ENCODE results near the gene JPT1.

JPT1 gene

GRCh38 chr17:75093548-75094158 lies 60.7 kb downstream of the JPT1 start:
- Histone ChIP-seq H3K27me3 (replicated peaks; ENCODE audit: insufficient read depth, low read length) (no peaks in the 10 kb centered on the region), H3K4me1 (ENCODE audit: low read length) (no peaks in the 10 kb centered on the region), H3K9me3 (replicated peaks; ENCODE audit: insufficient read depth, low read length) (no peaks in the 10 kb centered on the region), H2AFZ (ENCODE audit: low read length) (no peak overlapping the region), H3K9ac (ENCODE audit: low read length) (no peak overlapping the region), H3K36me3 (replicated peaks; ENCODE audit: insufficient read depth, low read length) (no peaks in the 10 kb centered on the region), H3F3A (ENCODE audit: insufficient read depth, low read length) (no peaks in the 10 kb centered on the region), H3K79me2 (ENCODE audit: low read length) (no peaks in the 10 kb centered on the region), H4K20me1 (ENCODE audit: insufficient read depth, low read length) (no peaks in the 10 kb centered on the region), H3K4me2 (ENCODE audit: low read depth, low read length) (no peak overlapping the region), H3K9me2 (replicated peaks; ENCODE audit: insufficient read depth, low read length) (no peaks in the 10 kb centered on the region), H3K4me3 (ENCODE audit: low read length) (no peak overlapping the region), H3K27ac (ENCODE audit: low read length) (no peak overlapping the region)
- DNase-seq, result no peak
- TF ChIP-seq EZH2 (optimal IDR thresholded peaks at IDR 0.05; ENCODE audit: low read depth, low read length) (no peak), CTCF (IDR thresholded peaks at IDR 0.05; ENCODE audit: low read length) (no peak), EZH2phosphoT487 (IDR thresholded peaks at IDR 0.05; ENCODE audit: low read length) (no peak)

GRCh38 chr17:75091855-75092327 lies 62.4 kb downstream of the JPT1 start:
- TF ChIP-seq EZH2phosphoT487 (IDR thresholded peaks at IDR 0.05; ENCODE audit: low read length) (no peak), CTCF (IDR thresholded peaks at IDR 0.05; ENCODE audit: low read length) (no peak), EZH2 (optimal IDR thresholded peaks at IDR 0.05; ENCODE audit: low read depth, low read length) (no peak)
- Histone ChIP-seq H3K4me1 (ENCODE audit: low read length) (no peaks in the 10 kb centered on the region), H3K36me3 (replicated peaks; ENCODE audit: insufficient read depth, low read length) (no peaks in the 10 kb centered on the region), H3K79me2 (ENCODE audit: low read length) (no peaks in the 10 kb centered on the region), H3K9ac (ENCODE audit: low read length) (no peak overlapping the region), H3F3A (ENCODE audit: insufficient read depth, low read length) (no peaks in the 10 kb centered on the region), H3K27me3 (replicated peaks; ENCODE audit: insufficient read depth, low read length) (no peaks in the 10 kb centered on the region), H3K4me3 (ENCODE audit: low read length) (no peak overlapping the region), H3K9me3 (replicated peaks; ENCODE audit: insufficient read depth, low read length) (no peaks in the 10 kb centered on the region), H3K9me2 (replicated peaks; ENCODE audit: insufficient read depth, low read length) (no peaks in the 10 kb centered on the region), H3K4me2 (ENCODE audit: low read depth, low read length) (no peak overlapping the region), H4K20me1 (ENCODE audit: insufficient read depth, low read length) (no peaks in the 10 kb centered on the region), H3K27ac (ENCODE audit: low read length) (no peak overlapping the region), H2AFZ (ENCODE audit: low read length) (no peak overlapping the region)
- no peak for DNase-seq

- no peaks in the 10 kb centered on the region for H3K27me3 ChIP-seq (replicated peaks; ENCODE audit: insufficient read depth, low read length)
- no peaks in the 10 kb centered on the region for H3K36me3 ChIP-seq (replicated peaks; ENCODE audit: insufficient read depth, low read length)
- no peaks in the 10 kb centered on the region for H3K79me2 ChIP-seq (ENCODE audit: low read length)
- H3K9me2 ChIP-seq (replicated peaks; ENCODE audit: insufficient read depth, low read length), result no peaks in the 10 kb centered on the region
- no peak for DNase-seq
- no peaks in the 10 kb centered on the region for H3F3A ChIP-seq (ENCODE audit: insufficient read depth, low read length)
- no peak overlapping the region for H3K4me3 ChIP-seq (ENCODE audit: low read length)
- H3K27ac ChIP-seq (ENCODE audit: low read length), result no peak overlapping the region
- no peaks in the 10 kb centered on the region for H4K20me1 ChIP-seq (ENCODE audit: insufficient read depth, low read length)
- H3K9me3 ChIP-seq (replicated peaks; ENCODE audit: insufficient read depth, low read length), result no peaks in the 10 kb centered on the region
- no peaks in the 10 kb centered on the region for H3K4me1 ChIP-seq (ENCODE audit: low read length)
- no peak overlapping the region for H3K4me2 ChIP-seq (ENCODE audit: low read depth, low read length)
- no peak overlapping the region for H2AFZ ChIP-seq (ENCODE audit: low read length)
- no peak overlapping the region for H3K9ac ChIP-seq (ENCODE audit: low read length)
- TF ChIP-seq EZH2phosphoT487 (IDR thresholded peaks at IDR 0.05; ENCODE audit: low read length) (no peak), EZH2 (optimal IDR thresholded peaks at IDR 0.05; ENCODE audit: low read depth, low read length) (no peak), CTCF (IDR thresholded peaks at IDR 0.05; ENCODE audit: low read length) (no peak)
Measured at GRCh38 chr17:75090871-75091854, 63.1 kb downstream of the JPT1 start.
